Activated CD4-positive, alpha-beta memory T cell treated with anti-CD3 and anti-CD28 coated beads for 36 hours (primary cell): ENCODE measurements around the gene CHD9NB. TPM values are rescaled to one million over a fixed set of nuclear protein-coding genes. Genes with fewer than 3 reads are reported as not detected.

ENCODE experiments used
- CTCF ChIA-PET: fragments of 350-600 bp; sonication (Branson Sonifier 250); formaldehyde crosslinking; loops from one replicate; lab custom pipeline; 2021; ENCODE audit warnings: antibody characterized with exemption, inconsistent platforms; lab: Charles Lee
- POLR2A ChIA-PET: fragments of 350-600 bp; sonication (Branson Sonifier 250); formaldehyde crosslinking; loops from one replicate; lab custom pipeline; 2021; ENCODE audit warnings: antibody characterized with exemption; lab: Charles Lee
- DNase-seq: peaks from one replicate; pipeline ENCODE4 v3.0.0-alpha.2; 2020
- H3K27ac Mint-ChIP-seq: one replicate; pipeline ENCODE4 v1.8.0; 2021; ENCODE audit warnings: mixed read lengths
- H3K27me3 Mint-ChIP-seq: one replicate; pipeline ENCODE4 v1.8.0; 2021; ENCODE audit warnings: mixed read lengths
- H3K36me3 Mint-ChIP-seq: one replicate; pipeline ENCODE4 v1.8.0; 2021; ENCODE audit warnings: mixed read lengths
- H3K4me1 Mint-ChIP-seq: one replicate; pipeline ENCODE4 v1.8.0; 2021; ENCODE audit warnings: low read depth, mixed read lengths
- H3K4me3 Mint-ChIP-seq: one replicate; pipeline ENCODE4 v1.8.0; 2021; ENCODE audit warnings: mild to moderate bottlenecking, mixed read lengths
- H3K9me3 Mint-ChIP-seq: one replicate; pipeline ENCODE4 v1.8.0; 2021; ENCODE audit warnings: mixed read lengths
- intact Hi-C: fragments of 100-400 bp; cut with micrococcal nuclease; formaldehyde crosslinking; loops from one replicate; pipeline ENCODE4 v1.15.1; 2023
- total RNA-seq, 2 experiments: library from RNA; stranded (reverse); gene quantifications; one replicate each; pipeline ENCODE4 v1.2.3, GENCODE V29; 2021

CHD9NB gene
- total RNA-seq: under 1 TPM in 1 of 2 experiments, not detected in 1; 0.12 TPM

GRCh38 chr16:53052519-53053501 is at the start of gene CHD9NB:
CHD9NB (minus strand) TSS chr16:53052897; CDS start chr16:53044158, 8,739 bp downstream.
- CTCF ChIA-PET: interaction anchor here (0.9 to 3.3 kb wide), 4 partner anchors 77 to 231 kb away, joined by 3 to 54 read pairs (median 4); no protein-coding TSS in a partner anchor
- Mint-ChIP-seq H3K4me3 (peak within 1 kb of the TSS; percentile 2), H3K9me3 (no peaks in the 10 kb centered on the region)

GRCh38 chr16:53100889-53101288 is 48.2 kb upstream of the CHD9NB start:
- no peaks in the 10 kb centered on the region for H3K36me3 Mint-ChIP-seq
- H3K27me3 Mint-ChIP-seq: no peaks in the 10 kb centered on the region
- POLR2A ChIA-PET: no interaction called here
- no peak for DNase-seq
- H3K4me1 Mint-ChIP-seq: peaks cover 18% of the 10 kb centered on the region
- no peaks in the 10 kb centered on the region for H3K9me3 Mint-ChIP-seq
- H3K4me3 Mint-ChIP-seq: no peak overlapping the region
- no peak overlapping the region for H3K27ac Mint-ChIP-seq
- CTCF ChIA-PET: interaction anchor here (1.3 to 2.4 kb wide), 2 partner anchors 29 to 46 kb away, joined by 3 to 18 read pairs; partner anchors contain the start of gene CHD9
- intact Hi-C loops: no loop called here

More at GRCh38 chr16:53052519-53053501, at the start of gene CHD9NB:
- Mint-ChIP-seq H3K4me1 (peaks cover 16% of the 10 kb centered on the region), H3K27ac (no peak within 1 kb of the TSS), H3K27me3 (no peaks in the 10 kb centered on the region), H3K36me3 (no peaks in the 10 kb centered on the region)
- POLR2A ChIA-PET: no interaction called here
- DNase-seq: peak; percentile 30
- intact Hi-C loops: loop anchor here (10.0 kb wide), 1 partner anchor 382 kb away; the partner anchor contains the start of gene RBL2

- POLR2A ChIA-PET: interaction anchor here (1.0 kb wide), 1 partner anchor 28 kb away, joined by 3 read pairs; no protein-coding TSS in a partner anchor
- DNase-seq: no peak
- CTCF ChIA-PET: interaction anchor here (0.6 to 2.4 kb wide), 4 partner anchors 30 to 399 kb away, joined by 3 to 18 read pairs (median 3); partner anchors contain the start of gene CHD9
- Mint-ChIP-seq H3K9me3 (no peaks in the 10 kb centered on the region), H3K4me1 (peaks cover 18% of the 10 kb centered on the region), H3K27me3 (no peaks in the 10 kb centered on the region), H3K27ac (peak overlapping the region; percentile 61), H3K36me3 (no peaks in the 10 kb centered on the region), H3K4me3 (peak overlapping the region; percentile 69)
- intact Hi-C loops: no loop called here
Measured at GRCh38 chr16:53100131-53100748, 47.5 kb upstream of the CHD9NB start.

- H3K9me3 Mint-ChIP-seq: no peaks in the 10 kb centered on the region
- H3K27ac Mint-ChIP-seq: peak overlapping the region; percentile 82
- no peaks in the 10 kb centered on the region for H3K36me3 Mint-ChIP-seq
- peaks cover 18% of the 10 kb centered on the region for H3K4me1 Mint-ChIP-seq
- CTCF ChIA-PET: interaction anchor here (0.6 to 2.4 kb wide), 6 partner anchors 31 to 399 kb away, joined by 3 to 18 read pairs (median 4); partner anchors contain the start of gene CHD9
- H3K4me3 Mint-ChIP-seq: peak overlapping the region; percentile 69
- intact Hi-C loops: loop anchor here (1.0 kb wide), 2 partner anchors 31 to 44 kb away; no protein-coding TSS in a partner anchor
- POLR2A ChIA-PET: interaction anchor here (1.0 to 1.6 kb wide), 3 partner anchors 27 to 404 kb away, joined by 3 read pairs; partner anchors contain the start of gene AKTIP
- H3K27me3 Mint-ChIP-seq: no peaks in the 10 kb centered on the region
- peak; percentile 76 for DNase-seq
Measured at GRCh38 chr16:53099318-53100130, 46.8 kb upstream of the CHD9NB start.

GRCh38 chr16:53098526-53099317 is 46.0 kb upstream of the CHD9NB start:
- H3K4me1 Mint-ChIP-seq: peaks cover 18% of the 10 kb centered on the region
- no peaks in the 10 kb centered on the region for H3K36me3 Mint-ChIP-seq
- ChIA-PET CTCF (interaction anchor here (0.6 to 2.4 kb wide), 7 partner anchors 31 to 61 kb away, joined by 3 to 18 read pairs (median 3); partner anchors contain the start of gene CHD9), POLR2A (interaction anchor here (1.2 to 1.6 kb wide), 2 partner anchors 31 to 405 kb away, joined by 3 read pairs; partner anchors contain the start of gene AKTIP)
- intact Hi-C loops: loop anchor here (1.0 kb wide), 2 partner anchors 32 to 43 kb away; no protein-coding TSS in a partner anchor
- no peaks in the 10 kb centered on the region for H3K9me3 Mint-ChIP-seq
- peak overlapping the region; percentile 82 for H3K27ac Mint-ChIP-seq
- no peaks in the 10 kb centered on the region for H3K27me3 Mint-ChIP-seq
- peak overlapping the region; percentile 69 for H3K4me3 Mint-ChIP-seq
- peak; percentile 60 for DNase-seq

- no peak for DNase-seq
- H3K27me3 Mint-ChIP-seq: no peaks in the 10 kb centered on the region
- ChIA-PET CTCF (interaction anchor here (1.5 kb wide), 1 partner anchor 44 kb away, joined by 3 read pairs; no protein-coding TSS in a partner anchor), POLR2A (no interaction called here)
- intact Hi-C loops: no loop called here
- H3K36me3 Mint-ChIP-seq: no peaks in the 10 kb centered on the region
- no peak overlapping the region for H3K4me3 Mint-ChIP-seq
- no peaks in the 10 kb centered on the region for H3K9me3 Mint-ChIP-seq
- no peak overlapping the region for H3K27ac Mint-ChIP-seq
- H3K4me1 Mint-ChIP-seq: peaks cover 18% of the 10 kb centered on the region
Measured at GRCh38 chr16:53097190-53097589, 44.5 kb upstream of the CHD9NB start.

GRCh38 chr16:53094013-53094630 is 41.4 kb upstream of the CHD9NB start:
- POLR2A ChIA-PET: no interaction called here
- no peaks in the 10 kb centered on the region for H3K27me3 Mint-ChIP-seq
- DNase-seq: peak; percentile 12
- CTCF ChIA-PET: no interaction called here
- no peaks in the 10 kb centered on the region for H3K9me3 Mint-ChIP-seq
- peaks cover 28% of the 10 kb centered on the region for H3K4me1 Mint-ChIP-seq
- no peak overlapping the region for H3K27ac Mint-ChIP-seq
- intact Hi-C loops: no loop called here
- H3K4me3 Mint-ChIP-seq: no peak overlapping the region
- no peaks in the 10 kb centered on the region for H3K36me3 Mint-ChIP-seq

GRCh38 chr16:53093162-53093744 is 40.6 kb upstream of the CHD9NB start:
- no peak overlapping the region for H3K4me3 Mint-ChIP-seq

GRCh38 chr16:53092284-53092683 is 39.6 kb upstream of the CHD9NB start:
- POLR2A ChIA-PET: no interaction called here
- no peak overlapping the region for H3K27ac Mint-ChIP-seq
- H3K4me3 Mint-ChIP-seq: no peak overlapping the region
- no peak for DNase-seq
- no peaks in the 10 kb centered on the region for H3K27me3 Mint-ChIP-seq
- intact Hi-C loops: no loop called here
- H3K9me3 Mint-ChIP-seq: no peaks in the 10 kb centered on the region
- no peaks in the 10 kb centered on the region for H3K36me3 Mint-ChIP-seq
- peaks cover 20% of the 10 kb centered on the region for H3K4me1 Mint-ChIP-seq
- CTCF ChIA-PET: no interaction called here

More at GRCh38 chr16:53093162-53093744, 40.6 kb upstream of the CHD9NB start:
- Mint-ChIP-seq H3K27me3 (no peaks in the 10 kb centered on the region), H3K4me1 (peaks cover 20% of the 10 kb centered on the region), H3K36me3 (no peaks in the 10 kb centered on the region), H3K9me3 (no peaks in the 10 kb centered on the region), H3K27ac (no peak overlapping the region)
- intact Hi-C loops: no loop called here
- POLR2A ChIA-PET: no interaction called here
- DNase-seq: no peak
- CTCF ChIA-PET: no interaction called here
